ENCODE results near the gene ADCY3. TPM values are rescaled to one million over a fixed set of nuclear protein-coding genes. Genes with fewer than 3 reads are reported as not detected.
A peak's percentile ranks its signal among the peaks of the same experiment; 100 is the strongest.

ADCY3 gene
- total and polyA plus RNA-seq, 10 of the 15 experiments (the other 5 are each of a cell fraction or from before 2014, with no cell fraction given): 2.8 to 102 (median 50.4) TPM

GRCh38 chr2:24919037-24919505 lies 966 bp downstream of the ADCY3 start (continued):
- TF ChIP-seq CHD4 (IDR thresholded peaks at IDR 0.05) (no peak), MYC (IDR thresholded peaks at IDR 0.05; ENCODE audit: insufficient read depth, insufficient read length, insufficient replicate concordance, low read length, severe bottlenecking) (no peak), MTA3 (IDR thresholded peaks at IDR 0.05; ENCODE audit: borderline replicate concordance, low read length) (no peak), NR2F1 (conservative IDR thresholded peaks at IDR 0.05) (no peak), CBX3 (IDR thresholded peaks at IDR 0.05; ENCODE audit: borderline replicate concordance, low read depth) (no peak), HDAC6 (IDR thresholded peaks at IDR 0.05; ENCODE audit: unreplicated experiment) (no peak), CBX5 (IDR thresholded peaks at IDR 0.05; ENCODE audit: low read depth) (no peak), E2F4 (IDR thresholded peaks at IDR 0.05; ENCODE audit: low read depth, low read length) (no peak), ZBTB4 (CRISPR knock-in tag; IDR thresholded peaks at IDR 0.05) (no peak), MEF2B (IDR thresholded peaks at IDR 0.05; ENCODE audit: partially characterized antibody, poor library complexity, severe bottlenecking) (no peak), MEF2A (IDR thresholded peaks at IDR 0.05; ENCODE audit: insufficient read depth, low read depth, low read length) (no peak), NBN (IDR thresholded peaks at IDR 0.05) (peak; percentile 61), E4F1 (IDR thresholded peaks at IDR 0.05; ENCODE audit: borderline replicate concordance, partially characterized antibody) (no peak), PAX5 (IDR thresholded peaks at IDR 0.05; ENCODE audit: borderline replicate concordance, low read depth, low read length) (no peak), IKZF1 (conservative IDR thresholded peaks at IDR 0.05) (no peak), TAF1 (IDR thresholded peaks at IDR 0.05; ENCODE audit: borderline replicate concordance, low read depth, low read length) (no peak)
- TF ChIP-seq, protein P1, sequence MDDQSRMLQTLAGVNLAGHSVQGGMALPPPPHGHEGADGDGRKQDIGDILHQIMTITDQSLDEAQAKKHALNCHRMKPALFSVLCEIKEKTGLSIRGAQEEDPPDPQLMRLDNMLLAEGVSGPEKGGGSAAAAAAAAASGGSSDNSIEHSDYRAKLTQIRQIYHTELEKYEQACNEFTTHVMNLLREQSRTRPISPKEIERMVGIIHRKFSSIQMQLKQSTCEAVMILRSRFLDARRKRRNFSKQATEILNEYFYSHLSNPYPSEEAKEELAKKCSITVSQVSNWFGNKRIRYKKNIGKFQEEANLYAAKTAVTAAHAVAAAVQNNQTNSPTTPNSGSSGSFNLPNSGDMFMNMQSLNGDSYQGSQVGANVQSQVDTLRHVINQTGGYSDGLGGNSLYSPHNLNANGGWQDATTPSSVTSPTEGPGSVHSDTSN (IDR thresholded peaks at IDR 0.05; ENCODE audit: insufficient replicate concordance, low read depth, low read length): no peak
- TF ChIP-seq, protein P2, sequence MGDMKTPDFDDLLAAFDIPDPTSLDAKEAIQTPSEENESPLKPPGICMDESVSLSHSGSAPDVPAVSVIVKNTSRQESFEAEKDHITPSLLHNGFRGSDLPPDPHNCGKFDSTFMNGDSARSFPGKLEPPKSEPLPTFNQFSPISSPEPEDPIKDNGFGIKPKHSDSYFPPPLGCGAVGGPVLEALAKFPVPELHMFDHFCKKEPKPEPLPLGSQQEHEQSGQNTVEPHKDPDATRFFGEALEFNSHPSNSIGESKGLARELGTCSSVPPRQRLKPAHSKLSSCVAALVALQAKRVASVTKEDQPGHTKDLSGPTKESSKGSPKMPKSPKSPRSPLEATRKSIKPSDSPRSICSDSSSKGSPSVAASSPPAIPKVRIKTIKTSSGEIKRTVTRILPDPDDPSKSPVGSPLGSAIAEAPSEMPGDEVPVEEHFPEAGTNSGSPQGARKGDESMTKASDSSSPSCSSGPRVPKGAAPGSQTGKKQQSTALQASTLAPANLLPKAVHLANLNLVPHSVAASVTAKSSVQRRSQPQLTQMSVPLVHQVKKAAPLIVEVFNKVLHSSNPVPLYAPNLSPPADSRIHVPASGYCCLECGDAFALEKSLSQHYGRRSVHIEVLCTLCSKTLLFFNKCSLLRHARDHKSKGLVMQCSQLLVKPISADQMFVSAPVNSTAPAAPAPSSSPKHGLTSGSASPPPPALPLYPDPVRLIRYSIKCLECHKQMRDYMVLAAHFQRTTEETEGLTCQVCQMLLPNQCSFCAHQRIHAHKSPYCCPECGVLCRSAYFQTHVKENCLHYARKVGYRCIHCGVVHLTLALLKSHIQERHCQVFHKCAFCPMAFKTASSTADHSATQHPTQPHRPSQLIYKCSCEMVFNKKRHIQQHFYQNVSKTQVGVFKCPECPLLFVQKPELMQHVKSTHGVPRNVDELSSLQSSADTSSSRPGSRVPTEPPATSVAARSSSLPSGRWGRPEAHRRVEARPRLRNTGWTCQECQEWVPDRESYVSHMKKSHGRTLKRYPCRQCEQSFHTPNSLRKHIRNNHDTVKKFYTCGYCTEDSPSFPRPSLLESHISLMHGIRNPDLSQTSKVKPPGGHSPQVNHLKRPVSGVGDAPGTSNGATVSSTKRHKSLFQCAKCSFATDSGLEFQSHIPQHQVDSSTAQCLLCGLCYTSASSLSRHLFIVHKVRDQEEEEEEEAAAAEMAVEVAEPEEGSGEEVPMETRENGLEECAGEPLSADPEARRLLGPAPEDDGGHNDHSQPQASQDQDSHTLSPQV (IDR thresholded peaks at IDR 0.05): no peak
